DOHH2 (cell line): Measurements from ENCODE around the gene ACSBG1.

Experiments
- EZH2phosphoT487 ChIP-seq: fragments of 200-600 bp; sonication (generic); IDR thresholded peaks from 2 replicates; pipeline ENCODE4 v1.6.1; 2017; ENCODE audit warnings: borderline replicate concordance, mild to moderate bottlenecking, antibody characterized with exemption, low read length, moderate library complexity, mixed read lengths
- TF ChIP-seq, protein P1 (sequence below): fragments of 200-600 bp; sonication (generic); IDR thresholded peaks from one replicate; pipeline ENCODE4 v1.5.1; 2014; ENCODE audit warnings: antibody characterized with exemption, mild to moderate bottlenecking, low read depth, low read length; ENCODE audit not compliant: poor library complexity, severe bottlenecking

DNA sequence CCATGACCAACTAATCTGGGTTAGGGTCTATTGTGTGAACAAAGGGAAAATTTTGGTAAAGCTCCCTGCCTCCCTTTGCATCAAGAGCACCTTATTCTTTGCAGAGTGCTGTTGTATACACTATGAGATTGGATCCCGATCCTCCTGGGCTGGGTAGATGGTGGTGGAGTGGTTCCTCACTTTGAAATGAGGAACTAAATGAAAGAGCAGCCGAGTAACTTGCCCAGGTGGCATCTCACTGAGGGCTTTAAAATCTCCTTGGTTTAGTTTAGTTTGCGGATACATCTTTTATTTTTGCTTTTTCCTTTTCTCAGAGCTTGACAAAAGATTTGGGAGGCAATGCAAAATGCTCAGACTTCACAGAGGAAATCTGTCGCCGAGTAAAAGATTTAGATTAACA, 65.8 kb downstream of the ACSBG1 start:
- TF ChIP-seq, protein P1, sequence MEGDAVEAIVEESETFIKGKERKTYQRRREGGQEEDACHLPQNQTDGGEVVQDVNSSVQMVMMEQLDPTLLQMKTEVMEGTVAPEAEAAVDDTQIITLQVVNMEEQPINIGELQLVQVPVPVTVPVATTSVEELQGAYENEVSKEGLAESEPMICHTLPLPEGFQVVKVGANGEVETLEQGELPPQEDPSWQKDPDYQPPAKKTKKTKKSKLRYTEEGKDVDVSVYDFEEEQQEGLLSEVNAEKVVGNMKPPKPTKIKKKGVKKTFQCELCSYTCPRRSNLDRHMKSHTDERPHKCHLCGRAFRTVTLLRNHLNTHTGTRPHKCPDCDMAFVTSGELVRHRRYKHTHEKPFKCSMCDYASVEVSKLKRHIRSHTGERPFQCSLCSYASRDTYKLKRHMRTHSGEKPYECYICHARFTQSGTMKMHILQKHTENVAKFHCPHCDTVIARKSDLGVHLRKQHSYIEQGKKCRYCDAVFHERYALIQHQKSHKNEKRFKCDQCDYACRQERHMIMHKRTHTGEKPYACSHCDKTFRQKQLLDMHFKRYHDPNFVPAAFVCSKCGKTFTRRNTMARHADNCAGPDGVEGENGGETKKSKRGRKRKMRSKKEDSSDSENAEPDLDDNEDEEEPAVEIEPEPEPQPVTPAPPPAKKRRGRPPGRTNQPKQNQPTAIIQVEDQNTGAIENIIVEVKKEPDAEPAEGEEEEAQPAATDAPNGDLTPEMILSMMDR: no peak
- TF ChIP-seq EZH2phosphoT487: no peak
